Natural killer cell (primary cell): Measurements from ENCODE around the gene IRF2BPL. TPM values are rescaled to one million over a fixed set of nuclear protein-coding genes. Genes with fewer than 3 reads are reported as not detected.

Experiments used
- ATAC-seq, 3 donors: fragments of 150-1000 bp in 2 of 3; fragments of 200-7000 bp in 1 of 3; cut with Tn5 transposase; 1 replicate in 1 of 3; 2 replicates in 2 of 3; pipeline ENCODE4 v1.10.0; 2021; ENCODE audit warnings: mild to moderate bottlenecking in 2 of 3, moderate library complexity in 2 of 3
- DNase-seq, 2 donors: peaks; one replicate each; pipeline versions ENCODE4 v3.0.0 to v3.0.0-alpha.2; 2013 to 2021; ENCODE audit warnings: mixed read lengths in 1 of 2
- H3K27ac ChIP-seq: one replicate; pipeline ENCODE4 v1.5.1; 2013; ENCODE audit warnings: mild to moderate bottlenecking, low read length
- H3K27me3 ChIP-seq: one replicate; pipeline ENCODE4 v1.6.1; 2013; ENCODE audit warnings: low read length; ENCODE audit not compliant: control insufficient read depth, insufficient read depth
- H3K36me3 ChIP-seq: one replicate; pipeline ENCODE4 v1.6.1; 2013; ENCODE audit warnings: low read length; ENCODE audit not compliant: control insufficient read depth, insufficient read depth
- H3K4me1 ChIP-seq: one replicate; pipeline ENCODE4 v1.6.1; 2013; ENCODE audit warnings: low read length; ENCODE audit not compliant: control insufficient read depth, insufficient read depth
- H3K4me3 ChIP-seq: one replicate; pipeline ENCODE4 v1.5.1; 2013; ENCODE audit warnings: low read length
- H3K9me3 ChIP-seq: one replicate; pipeline ENCODE4 v1.6.1; 2013; ENCODE audit warnings: low read length; ENCODE audit not compliant: control insufficient read depth, insufficient read depth
- H3K27ac Mint-ChIP-seq, 2 donors: one replicate each; pipeline ENCODE4 v1.8.0; 2022; ENCODE audit warnings: mild to moderate bottlenecking in 2 of 2, mixed read lengths in 2 of 2, moderate library complexity in 1 of 2
- H3K27me3 Mint-ChIP-seq, 2 donors: one replicate each; pipeline ENCODE4 v1.8.0; 2022; ENCODE audit warnings: low read depth in 2 of 2, mixed read lengths in 2 of 2
- H3K36me3 Mint-ChIP-seq: one replicate; pipeline ENCODE4 v1.8.0; 2022; ENCODE audit warnings: mixed read lengths
- H3K4me1 Mint-ChIP-seq, 2 donors: one replicate each; pipeline ENCODE4 v1.8.0; 2022; ENCODE audit warnings: mixed read lengths in 2 of 2
- H3K4me3 Mint-ChIP-seq: one replicate; pipeline ENCODE4 v1.8.0; 2022; ENCODE audit warnings: mild to moderate bottlenecking, moderate library complexity, mixed read lengths
- H3K9me3 Mint-ChIP-seq, 2 donors: one replicate each; pipeline ENCODE4 v1.8.0; 2022; ENCODE audit warnings: mixed read lengths in 2 of 2
- WGBS: methylation state at CpG from one replicate; pipeline ENCODE4 v1.1.7; 2013; ENCODE audit warnings: missing lambda C conversion rate; ENCODE audit not compliant: insufficient coverage; 5-methylcytosine and 5-hydroxymethylcytosine counted together
- intact Hi-C: fragments of 100-400 bp; cut with micrococcal nuclease; formaldehyde crosslinking; loops from one replicate; pipeline ENCODE4 v1.14.2; 2022
- total RNA-seq, 4 donors: library from RNA; stranded (reverse); fragments of 120-200 nt in 1 of 4; gene quantifications; one replicate each; pipeline versions ENCODE4 v1.2.3 to v1.2.4, GENCODE V29; 2013 to 2022
- TF ChIP-seq, protein P1 (sequence below): fragments of 200-600 bp; IDR thresholded peaks from one replicate; pipeline ENCODE4 v1.8.0; 2022; ENCODE audit warnings: antibody characterized with exemption

IRF2BPL gene
- total RNA-seq, 3 donors from 2014 or later (not counting 1 experiment from before 2014, with no cell fraction given): 39.3 to 46.5 (median 46.3) TPM

DNA sequence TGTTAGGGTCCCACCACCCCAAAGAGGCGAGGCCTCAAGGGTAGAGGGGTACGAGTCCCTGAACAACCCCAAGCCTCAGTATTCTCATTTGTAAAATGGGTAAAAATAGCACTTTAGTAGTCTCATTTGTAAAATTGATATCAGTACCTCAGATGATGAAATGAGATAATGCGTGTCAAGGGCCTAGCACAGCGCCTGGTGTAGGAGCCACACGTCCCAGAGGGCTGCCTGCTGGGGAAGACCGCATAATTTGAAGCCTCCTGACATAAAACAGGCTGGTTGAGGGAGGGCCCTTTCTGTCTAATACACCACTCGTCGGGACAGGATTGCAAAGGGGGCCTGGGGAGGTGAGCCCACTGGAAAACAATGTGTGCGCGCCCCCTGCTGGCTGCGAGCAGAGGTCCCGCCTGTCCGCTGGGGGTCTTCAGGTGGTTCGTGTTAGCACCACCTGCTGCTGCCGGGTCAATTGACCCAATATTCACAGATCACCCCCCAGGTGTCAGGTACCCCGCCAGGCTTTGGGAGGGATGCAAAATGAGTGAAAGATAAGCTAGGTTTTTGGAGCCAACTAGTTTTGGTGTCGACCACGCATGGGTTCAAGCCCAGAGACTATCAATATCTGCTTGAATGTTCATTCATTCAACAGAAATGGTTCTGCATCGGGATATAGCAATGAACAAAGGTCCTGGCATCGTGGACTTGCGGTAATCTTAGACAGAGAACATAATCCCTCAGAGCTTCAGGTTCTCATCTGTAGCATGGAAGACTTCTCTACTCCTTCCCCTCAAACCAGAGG, 24.7 kb upstream of the IRF2BPL start:
- peaks cover 10% of the 10 kb centered on the region for H3K4me1 ChIP-seq
- no peaks in the 10 kb centered on the region for H3K9me3 ChIP-seq
- H3K27me3 ChIP-seq: no peaks in the 10 kb centered on the region
- H3K27me3 Mint-ChIP-seq: no peaks in the 10 kb centered on the region
- no peak overlapping the region for H3K27ac ChIP-seq
- intact Hi-C loops: loop anchor here (1.0 to 2.0 kb wide), 3 partner anchors 38 to 181 kb away; no protein-coding TSS in a partner anchor
- H3K4me1 Mint-ChIP-seq: peaks cover 6 to 7% of the 10 kb centered on the region in 2 donors
- no peaks in the 10 kb centered on the region for H3K36me3 ChIP-seq
- peak; percentile 73 to 90 for DNase-seq
- H3K27ac Mint-ChIP-seq: peak overlapping the region in 1 of 2 donors; percentile 78
- H3K9me3 Mint-ChIP-seq: no peaks in the 10 kb centered on the region
- no peak overlapping the region for H3K4me3 Mint-ChIP-seq
- H3K36me3 Mint-ChIP-seq: no peaks in the 10 kb centered on the region
- 39% methylated on average over 21 of the region's 21 CpGs for WGBS
- TF ChIP-seq, protein P1, sequence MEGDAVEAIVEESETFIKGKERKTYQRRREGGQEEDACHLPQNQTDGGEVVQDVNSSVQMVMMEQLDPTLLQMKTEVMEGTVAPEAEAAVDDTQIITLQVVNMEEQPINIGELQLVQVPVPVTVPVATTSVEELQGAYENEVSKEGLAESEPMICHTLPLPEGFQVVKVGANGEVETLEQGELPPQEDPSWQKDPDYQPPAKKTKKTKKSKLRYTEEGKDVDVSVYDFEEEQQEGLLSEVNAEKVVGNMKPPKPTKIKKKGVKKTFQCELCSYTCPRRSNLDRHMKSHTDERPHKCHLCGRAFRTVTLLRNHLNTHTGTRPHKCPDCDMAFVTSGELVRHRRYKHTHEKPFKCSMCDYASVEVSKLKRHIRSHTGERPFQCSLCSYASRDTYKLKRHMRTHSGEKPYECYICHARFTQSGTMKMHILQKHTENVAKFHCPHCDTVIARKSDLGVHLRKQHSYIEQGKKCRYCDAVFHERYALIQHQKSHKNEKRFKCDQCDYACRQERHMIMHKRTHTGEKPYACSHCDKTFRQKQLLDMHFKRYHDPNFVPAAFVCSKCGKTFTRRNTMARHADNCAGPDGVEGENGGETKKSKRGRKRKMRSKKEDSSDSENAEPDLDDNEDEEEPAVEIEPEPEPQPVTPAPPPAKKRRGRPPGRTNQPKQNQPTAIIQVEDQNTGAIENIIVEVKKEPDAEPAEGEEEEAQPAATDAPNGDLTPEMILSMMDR: peak; percentile 98
- peak; percentile 80 to 97 (median 96) for ATAC-seq
- H3K4me3 ChIP-seq: no peak overlapping the region

DNA sequence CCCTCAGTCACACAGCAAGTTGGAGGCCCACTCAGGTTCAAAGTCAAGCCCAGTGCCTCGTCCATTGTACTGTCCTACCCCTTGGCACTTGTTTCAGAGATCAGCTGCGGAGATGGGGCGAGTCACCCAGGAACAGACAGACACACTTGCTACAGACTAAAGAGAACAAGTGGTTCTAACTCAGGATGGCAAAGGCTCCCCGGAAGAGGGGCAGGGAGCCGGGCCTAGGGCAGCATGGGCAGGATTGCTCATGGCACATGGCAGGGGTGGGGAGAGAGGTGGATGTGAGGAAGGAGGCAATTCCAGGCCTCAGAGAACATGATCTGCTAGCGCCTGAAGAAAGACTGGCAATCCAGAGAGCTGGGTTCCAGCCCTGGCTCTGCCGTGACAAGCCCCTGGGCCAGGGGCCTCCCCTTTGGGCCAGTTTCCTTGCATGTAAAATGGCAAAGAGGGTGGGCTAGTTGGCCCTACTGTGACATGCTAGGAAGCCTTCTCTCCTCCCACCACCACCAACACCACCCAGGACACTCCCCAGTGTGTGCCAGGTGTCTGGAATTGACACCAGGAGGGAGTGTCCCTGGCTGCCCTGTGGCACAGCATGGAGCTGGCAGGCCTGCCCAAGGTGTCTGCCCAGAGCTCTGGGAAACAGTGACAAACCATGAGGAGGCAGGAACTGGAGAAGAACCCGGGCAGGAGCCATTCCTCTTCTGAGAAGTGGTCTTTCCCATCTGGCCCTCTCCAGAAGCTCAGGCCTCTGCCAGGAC, 24.0 kb upstream of the IRF2BPL start:
- no peaks in the 10 kb centered on the region for H3K9me3 ChIP-seq
- H3K27ac ChIP-seq: no peak overlapping the region
- H3K36me3 ChIP-seq: no peaks in the 10 kb centered on the region
- ATAC-seq: peak in 2 of 3 donors; percentile 15 to 19
- TF ChIP-seq, protein P1: no peak
- DNase-seq: no peak
- intact Hi-C loops: loop anchor here (1.0 to 2.0 kb wide), 3 partner anchors 38 to 180 kb away; no protein-coding TSS in a partner anchor
- no peak overlapping the region for H3K4me3 Mint-ChIP-seq
- peaks cover 7 to 8% of the 10 kb centered on the region in 2 donors for H3K4me1 Mint-ChIP-seq
- 91% methylated on average over 8 of the region's 8 CpGs for WGBS
- peaks cover 10% of the 10 kb centered on the region for H3K4me1 ChIP-seq
- H3K36me3 Mint-ChIP-seq: no peaks in the 10 kb centered on the region
- H3K27ac Mint-ChIP-seq: peak overlapping the region in 1 of 2 donors; percentile 78
- no peaks in the 10 kb centered on the region for H3K27me3 ChIP-seq
- H3K4me3 ChIP-seq: no peak overlapping the region
- H3K27me3 Mint-ChIP-seq: no peaks in the 10 kb centered on the region
- H3K9me3 Mint-ChIP-seq: no peaks in the 10 kb centered on the region

DNA sequence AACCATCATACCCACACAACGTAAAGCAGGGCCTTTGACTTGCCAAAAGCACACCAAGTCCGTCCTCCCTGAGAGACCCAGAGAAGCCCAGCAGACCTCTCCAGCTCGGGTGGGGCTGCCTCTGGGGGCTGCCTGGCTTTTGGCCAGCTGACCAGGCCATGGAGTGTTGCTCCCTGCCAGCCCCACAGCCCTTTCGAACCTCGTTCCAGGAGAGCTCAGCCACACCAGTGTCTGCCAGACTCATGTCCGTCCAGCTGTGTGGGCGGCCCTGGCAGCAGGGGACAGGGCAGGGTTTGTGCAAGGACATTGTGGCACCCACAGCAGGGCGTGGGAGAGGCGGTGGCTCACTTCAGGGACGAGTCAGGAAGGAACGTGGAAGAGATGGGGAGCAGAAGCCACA, 22.6 kb upstream of the IRF2BPL start:
- intact Hi-C loops: no loop called here
- H3K9me3 ChIP-seq: no peaks in the 10 kb centered on the region
- H3K4me3 ChIP-seq: no peak overlapping the region

More for the DNA sequence above, 22.6 kb upstream of the IRF2BPL start:
- Histone ChIP-seq H3K27ac (no peak overlapping the region), H3K27me3 (no peaks in the 10 kb centered on the region), H3K4me1 (peaks cover 10% of the 10 kb centered on the region), H3K36me3 (no peaks in the 10 kb centered on the region)
- 77% methylated on average over 11 of the region's 11 CpGs for WGBS
- TF ChIP-seq, protein P1: no peak
- Mint-ChIP-seq H3K36me3 (no peaks in the 10 kb centered on the region), H3K9me3 (no peaks in the 10 kb centered on the region), H3K27ac (no peak overlapping the region), H3K27me3 (no peaks in the 10 kb centered on the region), H3K4me1 (peaks cover 7 to 10% of the 10 kb centered on the region in 2 donors), H3K4me3 (no peak overlapping the region)
- ATAC-seq (no peak), DNase-seq (no peak)
